GM23338 (cell line): ENCODE data around the gene SERP2. TPM values are rescaled to one million over a fixed set of nuclear protein-coding genes. Genes with fewer than 3 reads are reported as not detected.

Experiments used
- ATAC-seq: fragments of 200-7000 bp; cut with Tn5 transposase; 3 replicates; pipeline ENCODE4 v1.9.1; 2020
- DNase-seq: peaks from one replicate; pipeline ENCODE4 v3.0.0-alpha.2; 2015; ENCODE audit warnings: low spot score
- H2AFZ ChIP-seq: fragments of 200-600 bp; sonication (generic); 2 replicates; pipeline ENCODE4 v1.8.0; 2016; ENCODE audit warnings: antibody characterized with exemption, mild to moderate bottlenecking, moderate library complexity
- H3F3A ChIP-seq: fragments of 200-600 bp; sonication (generic); replicated peaks from 2 replicates; pipeline ENCODE4 v1.8.0; 2017; ENCODE audit warnings: antibody characterized with exemption, mixed run types, low read depth
- H3K27ac ChIP-seq: fragments of 200-600 bp; sonication (generic); 2 replicates; pipeline ENCODE4 v1.6.1; 2016; ENCODE audit warnings: low read depth
- H3K27me3 ChIP-seq: fragments of 200-600 bp; sonication (generic); 2 replicates; pipeline ENCODE4 v1.8.0; 2016; ENCODE audit warnings: mild to moderate bottlenecking, mixed run types, moderate library complexity; ENCODE audit not compliant: insufficient read depth
- H3K36me3 ChIP-seq: fragments of 200-600 bp; sonication (generic); 2 replicates; pipeline ENCODE4 v1.8.0; 2016; ENCODE audit warnings: mild to moderate bottlenecking; ENCODE audit not compliant: insufficient read depth
- H3K4me1 ChIP-seq: fragments of 200-600 bp; sonication (generic); 2 replicates; pipeline ENCODE4 v1.8.0; 2016; ENCODE audit warnings: mild to moderate bottlenecking, moderate library complexity; ENCODE audit not compliant: insufficient read depth
- H3K4me2 ChIP-seq: fragments of 200-600 bp; sonication (generic); 2 replicates; pipeline ENCODE4 v1.7.1; 2017; ENCODE audit warnings: mixed run types
- H3K4me3 ChIP-seq: fragments of 200-600 bp; sonication (generic); 2 replicates; pipeline ENCODE4 v1.6.1; 2016; ENCODE audit warnings: mixed run types
- H3K79me2 ChIP-seq: fragments of 200-600 bp; sonication (generic); replicated peaks from 2 replicates; pipeline ENCODE4 v1.8.0; 2017; ENCODE audit warnings: mild to moderate bottlenecking; ENCODE audit not compliant: insufficient read depth
- H3K9me2 ChIP-seq: fragments of 200-600 bp; sonication (generic); 2 replicates; pipeline ENCODE4 v1.8.0; 2017; ENCODE audit not compliant: insufficient read depth
- H4K20me1 ChIP-seq: fragments of 200-600 bp; sonication (generic); replicated peaks from 2 replicates; pipeline ENCODE4 v1.8.0; 2017; ENCODE audit warnings: mild to moderate bottlenecking; ENCODE audit not compliant: insufficient read depth
- H3K27ac Mint-ChIP-seq: 2 replicates; pipeline ENCODE4 v1.8.0; 2020; ENCODE audit warnings: inconsistent platforms, mild to moderate bottlenecking, moderate library complexity, mixed read lengths
- H3K27me3 Mint-ChIP-seq: 3 replicates; pipeline ENCODE4 v1.8.0; 2022; ENCODE audit warnings: low read depth, mild to moderate bottlenecking, moderate library complexity, mixed read lengths, inconsistent platforms; ENCODE audit not compliant: insufficient read depth, poor library complexity
- H3K36me3 Mint-ChIP-seq: 3 replicates; pipeline ENCODE4 v1.8.0; 2021; ENCODE audit warnings: low read depth, mild to moderate bottlenecking, inconsistent platforms, moderate library complexity, mixed read lengths
- H3K4me1 Mint-ChIP-seq: 3 replicates; pipeline ENCODE4 v1.8.0; 2020; ENCODE audit warnings: mild to moderate bottlenecking, inconsistent platforms, mixed read lengths
- H3K4me3 Mint-ChIP-seq: 3 replicates; pipeline ENCODE4 v1.8.0; 2021; ENCODE audit warnings: moderate library complexity, mild to moderate bottlenecking, inconsistent platforms, mixed read lengths
- H3K9me3 Mint-ChIP-seq: 3 replicates; pipeline ENCODE4 v1.8.0; 2020; ENCODE audit warnings: moderate library complexity, mild to moderate bottlenecking, inconsistent platforms, mixed read lengths
- CREB1 ChIP-seq: fragments of 250-450 bp; sonication (Bioruptor Pico); IDR thresholded peaks from 2 replicates; pipeline ENCODE4 v1.5.0; 2020; ENCODE audit warnings: low read depth, mild to moderate bottlenecking, moderate library complexity
- CTCF ChIP-seq, 2 experiments: fragments of 200-600 bp in 1 of 2; sonication (generic) in 1 of 2; conservative IDR thresholded peaks; 2 replicates each; pipeline versions ENCODE4 v1.5.1 to v1.6.1; 2016 to 2017; ENCODE audit warnings: antibody characterized with exemption in 2 of 2, low read depth in 2 of 2, mild to moderate bottlenecking in 2 of 2, moderate library complexity in 1 of 2
- ETS1 ChIP-seq: IDR thresholded peaks from 2 replicates; pipeline ENCODE4 v1.6.1; 2016; ENCODE audit warnings: antibody characterized with exemption
- EZH2 ChIP-seq: fragments of 200-600 bp; sonication (generic); IDR thresholded peaks from one replicate; pipeline ENCODE4 v1.8.0; 2017; ENCODE audit warnings: antibody characterized with exemption, mild to moderate bottlenecking, low read depth; ENCODE audit not compliant: unreplicated experiment
- EZH2phosphoT487 ChIP-seq: fragments of 200-600 bp; sonication (generic); IDR thresholded peaks from one replicate; pipeline ENCODE4 v1.8.1; 2018; ENCODE audit warnings: antibody characterized with exemption; ENCODE audit not compliant: unreplicated experiment
- JUNB ChIP-seq: IDR thresholded peaks from one replicate; pipeline ENCODE4 v1.6.1; 2016; ENCODE audit warnings: antibody characterized with exemption; ENCODE audit not compliant: unreplicated experiment
- NANOG ChIP-seq: IDR thresholded peaks from 2 replicates; pipeline ENCODE4 v1.6.1; 2016; ENCODE audit warnings: antibody characterized with exemption, borderline replicate concordance
- POLR2AphosphoS5 ChIP-seq: IDR thresholded peaks from 2 replicates; pipeline ENCODE4 v1.6.1; 2016; ENCODE audit warnings: antibody characterized with exemption, low read depth
- REST ChIP-seq: IDR thresholded peaks from one replicate; pipeline ENCODE4 v1.6.1; 2018; ENCODE audit warnings: antibody characterized with exemption; ENCODE audit not compliant: unreplicated experiment
- STAT1 ChIP-seq: IDR thresholded peaks from one replicate; pipeline ENCODE4 v1.6.1; 2016; ENCODE audit warnings: antibody characterized with exemption; ENCODE audit not compliant: unreplicated experiment
- ZNF114 ChIP-seq: fragments of 250-450 bp; sonication (Bioruptor Pico); IDR thresholded peaks from 2 replicates; pipeline ENCODE4 v1.5.0; 2020; ENCODE audit warnings: mild to moderate bottlenecking, moderate library complexity
- ZNF331 ChIP-seq: fragments of 250-450 bp; sonication (Bioruptor Pico); IDR thresholded peaks from 2 replicates; pipeline ENCODE4 v1.5.0; 2020; ENCODE audit warnings: low read depth, mild to moderate bottlenecking, moderate library complexity
- polyA plus RNA-seq: library from polyadenylated mRNA; unstranded; fragments of >200 nt; fragmentation: Nextera tagmentation; extraction: Ambion mirVana; gene quantifications from 2 replicates; pipeline ENCODE4 v1.2.1, GENCODE V29; 2016
- total RNA-seq: library from RNA; depleted of rRNA; stranded (reverse); fragments of >200 nt; shearing (Covaris generic); gene quantifications from 2 replicates; pipeline ENCODE4 v1.2.3, GENCODE V29; 2014

SERP2 gene
- total and polyA plus RNA-seq, 2 experiments from 2014 or later = 0.59 to 3.4 TPM

GRCh38 chr13:44347949-44348348 is 25.7 kb upstream of the SERP2 start:
- DNase-seq (no peak), ATAC-seq (no peak)
- no peaks in the 10 kb centered on the region for H3K79me2 ChIP-seq
- Mint-ChIP-seq H3K9me3 (no peaks in the 10 kb centered on the region), H3K36me3 (no peaks in the 10 kb centered on the region), H3K4me1 (peaks cover 12% of the 10 kb centered on the region), H3K27ac (no peak overlapping the region), H3K27me3 (no peaks in the 10 kb centered on the region), H3K4me3 (no peak overlapping the region)
- H3F3A ChIP-seq = no peaks in the 10 kb centered on the region
- no peaks in the 10 kb centered on the region for H3K36me3 ChIP-seq
- no peak overlapping the region for H3K27ac ChIP-seq
- no peaks in the 10 kb centered on the region for H3K27me3 ChIP-seq
- no peak overlapping the region for H3K4me2 ChIP-seq
- no peaks in the 10 kb centered on the region for H4K20me1 ChIP-seq
- H3K9me2 ChIP-seq = no peaks in the 10 kb centered on the region
- TF ChIP-seq EZH2phosphoT487 = no peak
- no peak for TF ChIP-seq ETS1
- TF ChIP-seq CREB1 = no peak
- TF ChIP-seq REST = no peak
- TF ChIP-seq NANOG = no peak
- no peak for TF ChIP-seq CTCF (conservative IDR thresholded peaks at IDR 0.05; ENCODE audit: low read depth in 2 of 2)
- no peak for TF ChIP-seq JUNB
- no peak for TF ChIP-seq POLR2AphosphoS5
- no peak for TF ChIP-seq ZNF331 (CRISPR knock-in tag)
- TF ChIP-seq ZNF114 (CRISPR knock-in tag) = no peak
- no peak for TF ChIP-seq STAT1
- no peak for TF ChIP-seq EZH2
- no peak overlapping the region for H2AFZ ChIP-seq
- H3K4me1 ChIP-seq = peaks cover 5% of the 10 kb centered on the region; the same call in 1 of the 2 replicates
- H3K4me3 ChIP-seq = no peak overlapping the region
